Measurements from ENCODE around the gene DAND5.
A peak's percentile ranks its signal among the peaks of the same experiment; 100 is the strongest.

The DAND5 gene

DNA sequence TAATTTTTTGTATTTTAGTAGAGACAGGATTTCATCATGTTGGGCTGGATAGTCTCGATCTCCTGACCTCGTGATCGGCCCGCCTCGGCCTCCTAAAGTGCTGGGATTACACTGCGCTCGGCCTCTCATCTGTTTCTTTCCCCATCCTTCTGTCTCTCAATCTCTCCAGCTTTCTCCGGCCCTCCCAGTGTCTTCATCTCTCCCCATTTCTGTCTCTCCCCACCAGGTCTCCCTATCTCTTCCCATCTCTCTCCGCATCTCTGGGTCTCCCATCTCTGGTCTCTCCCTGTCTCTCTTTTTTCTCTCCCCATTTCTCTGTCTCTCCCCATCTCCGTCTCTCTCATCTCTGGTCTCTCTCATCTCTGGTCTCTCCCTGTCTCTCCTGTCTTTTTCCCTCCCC, 13.7 kb downstream of the DAND5 start:
- H3K4me3 ChIP-seq (ENCODE audit: low read depth in 1 of 2, low read length in 2 of 2): peak overlapping the region in 1 of 2 experiments; percentile 55; a peak in 3 of 4 replicates
- H3K36me3 ChIP-seq (ENCODE audit: insufficient read depth, low read length): no peaks in the 10 kb centered on the region
- ATAC-seq (ENCODE audit: insufficient read depth, low read depth) (no peak), DNase-seq (no peak)
- no peaks in the 10 kb centered on the region for H3K79me2 ChIP-seq (ENCODE audit: insufficient read depth, low read length)
- peak overlapping the region; percentile 44 for H3K9ac ChIP-seq (ENCODE audit: low read depth, low read length)
- H3K4me1 ChIP-seq (ENCODE audit: insufficient read depth, low read length): peaks cover 9% of the 10 kb centered on the region
- peak overlapping the region; percentile 65 for H2AFZ ChIP-seq (ENCODE audit: low read depth, low read length)
- TF ChIP-seq, protein P1, sequence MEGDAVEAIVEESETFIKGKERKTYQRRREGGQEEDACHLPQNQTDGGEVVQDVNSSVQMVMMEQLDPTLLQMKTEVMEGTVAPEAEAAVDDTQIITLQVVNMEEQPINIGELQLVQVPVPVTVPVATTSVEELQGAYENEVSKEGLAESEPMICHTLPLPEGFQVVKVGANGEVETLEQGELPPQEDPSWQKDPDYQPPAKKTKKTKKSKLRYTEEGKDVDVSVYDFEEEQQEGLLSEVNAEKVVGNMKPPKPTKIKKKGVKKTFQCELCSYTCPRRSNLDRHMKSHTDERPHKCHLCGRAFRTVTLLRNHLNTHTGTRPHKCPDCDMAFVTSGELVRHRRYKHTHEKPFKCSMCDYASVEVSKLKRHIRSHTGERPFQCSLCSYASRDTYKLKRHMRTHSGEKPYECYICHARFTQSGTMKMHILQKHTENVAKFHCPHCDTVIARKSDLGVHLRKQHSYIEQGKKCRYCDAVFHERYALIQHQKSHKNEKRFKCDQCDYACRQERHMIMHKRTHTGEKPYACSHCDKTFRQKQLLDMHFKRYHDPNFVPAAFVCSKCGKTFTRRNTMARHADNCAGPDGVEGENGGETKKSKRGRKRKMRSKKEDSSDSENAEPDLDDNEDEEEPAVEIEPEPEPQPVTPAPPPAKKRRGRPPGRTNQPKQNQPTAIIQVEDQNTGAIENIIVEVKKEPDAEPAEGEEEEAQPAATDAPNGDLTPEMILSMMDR (IDR thresholded peaks at IDR 0.05; ENCODE audit: borderline replicate concordance, extremely low read depth, low read length, poor library complexity, severe bottlenecking): no peak
- no peak for TF ChIP-seq EZH2 (IDR thresholded peaks at IDR 0.05; ENCODE audit: borderline replicate concordance, low read depth, low read length, severe bottlenecking)
- H3K9me3 ChIP-seq (ENCODE audit: insufficient read depth, low read length, severe bottlenecking): no peaks in the 10 kb centered on the region
- peaks cover 4% of the 10 kb centered on the region for H3K27me3 ChIP-seq (ENCODE audit: insufficient read depth, low read length, poor library complexity)
- H4K20me1 ChIP-seq (ENCODE audit: insufficient read depth, low read length): 0 out of 2 replicates have a peak, but pooled peaks cover 1% of the 10 kb centered on the region
- peak overlapping the region; percentile 77 for H3K4me2 ChIP-seq (ENCODE audit: insufficient read depth, low read length)
- no peak overlapping the region for H3K27ac ChIP-seq (ENCODE audit: low read length)

DNA sequence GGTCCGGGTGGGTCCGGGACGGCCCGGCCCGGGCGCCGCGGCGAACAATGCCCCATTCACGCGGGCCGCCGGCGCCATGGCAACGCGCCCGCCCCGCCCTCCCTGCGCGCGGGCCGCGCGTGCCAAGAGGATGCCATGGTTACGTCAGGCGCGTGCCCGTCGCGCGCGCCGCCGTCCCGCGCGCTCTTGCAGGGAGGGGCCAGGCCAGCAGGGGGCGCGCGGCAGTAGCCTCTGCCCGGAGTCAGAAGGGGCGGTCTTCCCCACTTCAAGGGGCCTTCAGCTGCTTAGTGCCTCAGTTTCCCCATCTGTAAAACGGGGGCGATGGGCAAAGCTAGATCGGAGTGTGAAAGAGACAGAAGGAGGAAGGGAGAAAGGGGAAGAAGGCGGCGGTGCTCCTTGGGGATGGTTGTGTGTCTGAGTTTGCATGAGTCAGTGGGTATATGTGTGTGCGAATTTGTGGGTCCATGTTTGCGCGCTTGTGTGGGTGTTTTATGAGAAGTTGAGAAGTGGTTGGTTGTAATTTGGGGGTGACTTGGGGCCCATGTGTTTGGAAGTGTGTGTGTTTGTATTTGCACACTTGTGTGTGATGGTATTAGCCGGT, 14.3 kb downstream of the DAND5 start:
- peak; percentile 82 for DNase-seq
- Histone ChIP-seq H4K20me1 (ENCODE audit: insufficient read depth, low read length) (no peaks in the 10 kb centered on the region), H2AFZ (ENCODE audit: low read depth, low read length) (peak overlapping the region; percentile 65)

DNA sequence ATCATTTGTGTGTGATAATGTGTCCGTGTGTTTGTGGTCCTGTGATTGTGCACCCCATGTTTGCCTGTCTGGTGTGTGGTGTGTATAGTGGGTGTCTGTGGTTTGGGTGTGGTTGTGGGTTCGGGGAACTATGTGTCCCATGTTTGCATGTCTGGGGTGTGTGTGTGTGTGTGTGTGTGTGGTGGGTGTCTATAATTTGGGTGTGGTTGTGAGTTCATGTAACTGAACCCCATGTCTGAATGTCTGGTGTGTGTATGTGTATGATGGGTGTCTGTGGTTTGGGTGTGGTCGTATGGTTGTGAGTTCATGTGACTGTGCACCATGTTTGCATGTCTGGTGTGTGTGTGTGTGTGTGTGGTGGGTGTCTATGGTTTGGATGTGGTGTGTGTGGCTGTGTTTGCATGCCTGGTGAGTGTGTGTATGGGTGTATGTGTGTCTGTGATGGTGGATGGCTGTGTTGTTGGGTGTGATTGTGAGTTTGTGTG, 14.8 kb downstream of the DAND5 start:
- Histone ChIP-seq H3K4me2 (ENCODE audit: insufficient read depth, low read length) (no peak overlapping the region), H3K4me1 (ENCODE audit: insufficient read depth, low read length) (peaks cover 9% of the 10 kb centered on the region), H4K20me1 (ENCODE audit: insufficient read depth, low read length) (no peaks in the 10 kb centered on the region), H3K36me3 (ENCODE audit: insufficient read depth, low read length) (no peaks in the 10 kb centered on the region), H3K9me3 (ENCODE audit: insufficient read depth, low read length, severe bottlenecking) (no peaks in the 10 kb centered on the region), H3K27me3 (ENCODE audit: insufficient read depth, low read length, poor library complexity) (peaks cover 4% of the 10 kb centered on the region), H3K4me3 (ENCODE audit: low read depth in 1 of 2, low read length in 2 of 2) (no peak overlapping the region), H3K9ac (ENCODE audit: low read depth, low read length) (no peak overlapping the region), H3K79me2 (ENCODE audit: insufficient read depth, low read length) (no peaks in the 10 kb centered on the region), H3K27ac (ENCODE audit: low read length) (no peak overlapping the region), H2AFZ (ENCODE audit: low read depth, low read length) (no peak overlapping the region)
- ATAC-seq (ENCODE audit: insufficient read depth, low read depth) (no peak), DNase-seq (no peak)
- TF ChIP-seq, protein P1 (IDR thresholded peaks at IDR 0.05; ENCODE audit: borderline replicate concordance, extremely low read depth, low read length, poor library complexity, severe bottlenecking): no peak
- TF ChIP-seq EZH2 (IDR thresholded peaks at IDR 0.05; ENCODE audit: borderline replicate concordance, low read depth, low read length, severe bottlenecking): no peak

More for the DNA sequence above, 14.3 kb downstream of the DAND5 start:
- Histone ChIP-seq H3K9me3 (ENCODE audit: insufficient read depth, low read length, severe bottlenecking) (no peaks in the 10 kb centered on the region), H3K4me3 (ENCODE audit: low read depth in 1 of 2, low read length in 2 of 2) (peak overlapping the region in 1 of 2 experiments; percentile 55; a peak in 3 of 4 replicates), H3K9ac (ENCODE audit: low read depth, low read length) (peak overlapping the region; percentile 44), H3K4me1 (ENCODE audit: insufficient read depth, low read length) (peaks cover 9% of the 10 kb centered on the region), H3K27ac (ENCODE audit: low read length) (no peak overlapping the region), H3K79me2 (ENCODE audit: insufficient read depth, low read length) (no peaks in the 10 kb centered on the region), H3K36me3 (ENCODE audit: insufficient read depth, low read length) (no peaks in the 10 kb centered on the region), H3K4me2 (ENCODE audit: insufficient read depth, low read length) (peak overlapping the region; percentile 77), H3K27me3 (ENCODE audit: insufficient read depth, low read length, poor library complexity) (peaks cover 4% of the 10 kb centered on the region)
- no peak for TF ChIP-seq EZH2 (IDR thresholded peaks at IDR 0.05; ENCODE audit: borderline replicate concordance, low read depth, low read length, severe bottlenecking)
- TF ChIP-seq, protein P1 (IDR thresholded peaks at IDR 0.05; ENCODE audit: borderline replicate concordance, extremely low read depth, low read length, poor library complexity, severe bottlenecking): peak; percentile 95
- ATAC-seq (ENCODE audit: insufficient read depth, low read depth): peak; percentile 80

All from DND-41 (cell line).